Liver (tissue), 9 donors: ENCODE measurements around the gene WWC1. TPM values are rescaled to one million over a fixed set of nuclear protein-coding genes. Genes with fewer than 3 reads are reported as not detected.

ENCODE experiments used
- DNase-seq: peaks from one replicate; pipeline ENCODE4 v3.0.0-alpha.2; 2017; ENCODE audit warnings: low spot score
- H3K27ac ChIP-seq, 2 donors: one replicate each; pipeline ENCODE4 v1.7.0; 2013; ENCODE audit warnings: inconsistent platforms in 2 of 2, low read length in 2 of 2, control low read depth in 1 of 2, low read depth in 1 of 2, mild to moderate bottlenecking in 1 of 2
- H3K27me3 ChIP-seq, 4 donors: one replicate each; pipeline versions ENCODE4 v1.6.1 to v1.7.0; 2013; ENCODE audit warnings: low read length in 3 of 4, inconsistent platforms in 1 of 4, mild to moderate bottlenecking in 1 of 4, moderate library complexity in 1 of 4; ENCODE audit not compliant: control insufficient read depth in 4 of 4, insufficient read depth in 4 of 4
- H3K36me3 ChIP-seq, 4 donors: one replicate each; pipeline versions ENCODE4 v1.6.1 to v1.7.0; 2013; ENCODE audit warnings: low read length in 3 of 4, mild to moderate bottlenecking in 3 of 4, low read depth in 1 of 4, moderate library complexity in 1 of 4; ENCODE audit not compliant: control insufficient read depth in 4 of 4, insufficient read depth in 3 of 4
- H3K4me1 ChIP-seq, 4 donors: one replicate each; pipeline versions ENCODE4 v1.6.1 to v1.7.0; 2013; ENCODE audit warnings: low read length in 3 of 4, mild to moderate bottlenecking in 3 of 4, moderate library complexity in 1 of 4; ENCODE audit not compliant: control insufficient read depth in 4 of 4, insufficient read depth in 4 of 4
- H3K4me3 ChIP-seq, 3 donors: one replicate each; pipeline versions ENCODE4 v1.6.1 to v1.7.0; 2013; ENCODE audit warnings: low read length in 3 of 3, control low read depth in 1 of 3, low read depth in 1 of 3, mild to moderate bottlenecking in 1 of 3
- H3K9ac ChIP-seq, 2 donors: one replicate each; pipeline ENCODE4 v1.7.0; 2013; ENCODE audit warnings: low read length in 2 of 2, mild to moderate bottlenecking in 2 of 2, moderate library complexity in 2 of 2, control low read depth in 1 of 2, low read depth in 1 of 2
- H3K9me3 ChIP-seq, 4 donors: one replicate each; pipeline versions ENCODE4 v1.6.1 to v1.7.0; 2013; ENCODE audit warnings: low read length in 3 of 4; ENCODE audit not compliant: control insufficient read depth in 4 of 4
- FOXA1 ChIP-seq: IDR thresholded peaks from 2 replicates; pipeline ENCODE4 v1.6.1; 2016; ENCODE audit warnings: antibody characterized with exemption
- FOXA2 ChIP-seq: IDR thresholded peaks from 2 replicates; pipeline ENCODE4 v1.6.1; 2016; ENCODE audit warnings: antibody characterized with exemption
- HNF4A ChIP-seq, 2 donors: conservative IDR thresholded peaks; 2 replicates each; pipeline ENCODE4 v1.6.1; 2016; ENCODE audit warnings: antibody characterized with exemption in 2 of 2, mild to moderate bottlenecking in 2 of 2
- HNF4G ChIP-seq: IDR thresholded peaks from 2 replicates; pipeline ENCODE4 v1.6.1; 2016; ENCODE audit warnings: antibody characterized with exemption
- RAD21 ChIP-seq, 2 donors: IDR thresholded peaks; 2 replicates each; pipeline ENCODE4 v1.6.1; 2016; ENCODE audit warnings: antibody characterized with exemption in 2 of 2, mild to moderate bottlenecking in 2 of 2
- RXRA ChIP-seq, 2 donors: IDR thresholded peaks; 2 replicates each; pipeline ENCODE4 v1.6.1; 2017 to 2018; ENCODE audit warnings: antibody characterized with exemption in 2 of 2, mild to moderate bottlenecking in 1 of 2
- SP1 ChIP-seq: IDR thresholded peaks from 2 replicates; pipeline ENCODE4 v1.6.1; 2018; ENCODE audit warnings: antibody characterized with exemption, mild to moderate bottlenecking
- YY1 ChIP-seq: IDR thresholded peaks from 2 replicates; pipeline ENCODE4 v1.6.1; 2016; ENCODE audit warnings: antibody characterized with exemption, mild to moderate bottlenecking
- WGBS: extraction: QIAGEN DNeasy Blood & Tissue Kit; methylation state at CpG from one replicate; pipeline ENCODE4 v1.1.7; 2013; 5-methylcytosine and 5-hydroxymethylcytosine counted together
- polyA plus RNA-seq, 2 donors: library from polyadenylated mRNA; stranded (reverse) in 1 of 2; unstranded in 1 of 2; fragments of 200-250 nt in 1 of 2; fragments of >200 nt in 1 of 2; fragmentation: Nextera tagmentation in 1 of 2; extraction: Ambion mirVana in 1 of 2; gene quantifications; one replicate each; pipeline versions ENCODE4 v1.2.1 to v1.2.3, GENCODE V29; 2013 to 2015
- total RNA-seq, 2 donors: library from RNA; depleted of rRNA; stranded (reverse); fragments of >200 nt; gene quantifications; one replicate each; pipeline ENCODE4 v1.2.3, GENCODE V29; 2014
- TF ChIP-seq, protein P1 (sequence below): IDR thresholded peaks from 2 replicates; pipeline ENCODE4 v1.6.1; 2016; ENCODE audit warnings: antibody characterized with exemption
- donor health status: healthy.
- donor health status: healthy.
- donor health status: healthy.
- donor health status: healthy.
- donor health status: healthy.

Gene WWC1
- total and polyA plus RNA-seq, 4 donors = 5.9 to 25.1 (median 14.8) TPM

DNA sequence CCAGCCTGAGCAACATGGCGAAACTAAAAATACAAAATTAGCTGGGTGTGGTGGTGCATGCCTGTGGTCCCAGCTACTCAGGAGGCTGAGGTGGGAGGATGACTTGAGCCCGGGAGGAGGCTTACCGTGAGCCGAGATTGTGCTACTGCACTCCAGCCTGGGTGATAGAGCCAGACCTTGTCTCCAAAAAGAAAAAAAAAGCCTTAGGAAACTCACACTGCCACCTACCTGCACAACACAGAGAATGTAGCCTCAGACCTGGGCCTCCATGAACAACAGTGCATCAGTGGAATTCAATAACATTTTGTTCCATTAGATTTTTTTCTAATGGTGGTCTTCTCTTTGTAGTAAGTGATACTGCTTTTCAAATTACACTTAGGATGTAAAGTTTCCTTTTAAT lies 131.0 kb downstream of the WWC1 start:
- WGBS = 92% methylated on average over 4 of the region's 4 CpGs
- TF ChIP-seq RXRA (IDR thresholded peaks at IDR 0.05) = no peak
- TF ChIP-seq RAD21 (IDR thresholded peaks at IDR 0.05) = peak; percentile 67 to 69
- DNase-seq = no peak

DNA sequence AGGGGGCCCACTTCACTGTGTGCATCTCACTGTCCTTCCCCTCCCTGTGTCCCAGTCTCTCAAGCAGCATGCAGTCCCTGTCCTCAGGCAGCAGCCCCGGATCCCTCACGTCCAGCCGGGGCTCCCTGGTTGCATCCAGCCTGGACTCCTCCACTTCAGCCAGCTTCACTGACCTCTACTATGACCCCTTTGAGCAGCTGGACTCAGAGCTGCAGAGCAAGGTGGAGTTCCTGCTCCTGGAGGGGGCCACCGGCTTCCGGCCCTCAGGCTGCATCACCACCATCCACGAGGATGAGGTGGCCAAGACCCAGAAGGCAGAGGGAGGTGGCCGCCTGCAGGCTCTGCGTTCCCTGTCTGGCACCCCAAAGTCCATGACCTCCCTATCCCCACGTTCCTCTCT lies 132.0 kb downstream of the WWC1 start:
- Histone ChIP-seq H3K9ac (no peak overlapping the region), H3K27ac (no peak overlapping the region), H3K4me3 (no peak overlapping the region), H3K9me3 (no peaks in the 10 kb centered on the region), H3K4me1 (peaks cover 5 to 17% (median 14%) of the 10 kb centered on the region in 4 donors), H3K27me3 (no peaks in the 10 kb centered on the region), H3K36me3 (peaks cover 0 to 28% (median 4%) of the 10 kb centered on the region in 4 donors)
- no peak for DNase-seq
- 78% methylated on average over 9 of the region's 9 CpGs for WGBS
- TF ChIP-seq HNF4A (conservative IDR thresholded peaks at IDR 0.05) (no peak), FOXA2 (no peak), YY1 (no peak)

More for the DNA sequence above, 131.0 kb downstream of the WWC1 start:
- H3K27ac ChIP-seq = no peak overlapping the region
- no peaks in the 10 kb centered on the region for H3K27me3 ChIP-seq
- H3K4me1 ChIP-seq = peaks cover 5 to 17% (median 14%) of the 10 kb centered on the region in 4 donors
- H3K9ac ChIP-seq = no peak overlapping the region
- no peak overlapping the region for H3K4me3 ChIP-seq
- no peaks in the 10 kb centered on the region for H3K9me3 ChIP-seq
- H3K36me3 ChIP-seq = peaks cover 0 to 31% (median 2%) of the 10 kb centered on the region in 4 donors

DNA sequence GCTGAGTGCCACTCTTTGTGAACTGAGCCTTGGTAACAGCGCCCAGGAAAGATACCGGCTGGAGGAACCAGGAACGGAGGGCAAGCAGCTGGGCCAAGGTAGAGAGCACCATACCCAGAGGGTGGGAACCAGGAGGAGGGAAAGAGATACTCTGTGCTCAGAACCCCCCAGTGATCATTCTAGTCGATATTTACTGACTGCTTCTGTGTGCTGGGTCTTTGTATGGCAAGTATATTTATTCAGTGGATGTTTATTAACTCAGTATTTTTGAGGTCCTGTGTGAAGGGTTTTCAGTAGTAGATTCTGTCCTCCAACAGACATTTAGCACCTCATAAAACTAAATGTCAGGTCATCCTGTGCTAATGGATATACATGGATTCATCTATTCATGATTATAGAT lies 132.5 kb downstream of the WWC1 start:
- no peak for DNase-seq
- peaks cover 0 to 28% (median 8%) of the 10 kb centered on the region in 4 donors for H3K36me3 ChIP-seq
- WGBS = 51% methylated on average over 4 of the region's 4 CpGs

DNA sequence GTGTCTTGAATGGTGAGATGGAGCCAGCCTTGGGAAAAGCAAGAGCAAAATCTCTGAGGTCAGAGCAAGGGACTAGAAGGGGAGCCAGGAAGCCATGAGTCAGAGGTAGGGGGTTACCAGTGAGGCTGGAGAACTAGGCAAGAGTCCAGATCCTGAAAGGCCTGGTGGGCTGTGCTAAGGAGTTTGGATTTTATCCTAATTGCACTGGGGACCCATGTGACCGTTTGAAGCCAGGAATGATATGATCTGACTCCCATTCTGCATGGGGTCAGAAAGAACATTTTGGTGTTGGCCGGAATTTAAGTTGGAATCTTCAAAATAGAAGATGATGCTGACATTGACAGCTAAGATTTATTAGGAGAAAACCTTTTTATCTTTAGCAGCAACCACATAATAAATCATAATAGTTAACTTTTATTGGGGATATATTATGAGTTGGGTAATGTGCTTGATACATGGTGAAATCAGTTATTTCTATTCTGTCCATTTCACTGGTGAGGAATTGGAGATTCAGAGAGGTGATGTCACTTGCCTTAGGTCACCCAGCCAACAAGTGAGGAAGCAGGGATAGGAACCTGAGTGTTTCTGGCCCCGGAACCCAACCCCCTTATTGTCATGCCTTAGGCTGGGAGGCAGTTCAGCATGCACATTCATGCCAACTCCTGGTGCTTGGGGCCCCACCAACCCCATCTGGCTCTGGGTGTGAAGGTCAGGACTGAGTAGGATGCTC lies 133.3 kb downstream of the WWC1 start:
- Histone ChIP-seq H3K36me3 (peaks cover 0 to 25% (median 10%) of the 10 kb centered on the region in 4 donors), H3K9ac (no peak overlapping the region), H3K4me3 (no peak overlapping the region), H3K4me1 (peaks cover 5 to 17% (median 14%) of the 10 kb centered on the region in 4 donors), H3K27ac (no peak overlapping the region), H3K27me3 (no peaks in the 10 kb centered on the region), H3K9me3 (no peaks in the 10 kb centered on the region)
- no peak for DNase-seq
- TF ChIP-seq FOXA1 = no peak
- TF ChIP-seq, protein P1, sequence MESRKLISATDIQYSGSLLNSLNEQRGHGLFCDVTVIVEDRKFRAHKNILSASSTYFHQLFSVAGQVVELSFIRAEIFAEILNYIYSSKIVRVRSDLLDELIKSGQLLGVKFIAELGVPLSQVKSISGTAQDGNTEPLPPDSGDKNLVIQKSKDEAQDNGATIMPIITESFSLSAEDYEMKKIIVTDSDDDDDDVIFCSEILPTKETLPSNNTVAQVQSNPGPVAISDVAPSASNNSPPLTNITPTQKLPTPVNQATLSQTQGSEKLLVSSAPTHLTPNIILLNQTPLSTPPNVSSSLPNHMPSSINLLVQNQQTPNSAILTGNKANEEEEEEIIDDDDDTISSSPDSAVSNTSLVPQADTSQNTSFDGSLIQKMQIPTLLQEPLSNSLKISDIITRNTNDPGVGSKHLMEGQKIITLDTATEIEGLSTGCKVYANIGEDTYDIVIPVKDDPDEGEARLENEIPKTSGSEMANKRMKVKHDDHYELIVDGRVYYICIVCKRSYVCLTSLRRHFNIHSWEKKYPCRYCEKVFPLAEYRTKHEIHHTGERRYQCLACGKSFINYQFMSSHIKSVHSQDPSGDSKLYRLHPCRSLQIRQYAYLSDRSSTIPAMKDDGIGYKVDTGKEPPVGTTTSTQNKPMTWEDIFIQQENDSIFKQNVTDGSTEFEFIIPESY = no peak
- TF ChIP-seq HNF4G = no peak
- 82% methylated on average over 3 of the region's 3 CpGs for WGBS

More for the DNA sequence above, 132.5 kb downstream of the WWC1 start:
- TF ChIP-seq FOXA2 (no peak), RAD21 (IDR thresholded peaks at IDR 0.05) (peak in 1 of 2 donors; percentile 51), SP1 (peak; percentile 22), HNF4A (conservative IDR thresholded peaks at IDR 0.05) (peak in 1 of 2 donors; percentile 4)
- H3K27me3 ChIP-seq = no peaks in the 10 kb centered on the region
- H3K4me3 ChIP-seq = no peak overlapping the region
- H3K9me3 ChIP-seq = no peaks in the 10 kb centered on the region
- H3K9ac ChIP-seq = no peak overlapping the region
- H3K27ac ChIP-seq = no peak overlapping the region
- peaks cover 5 to 17% (median 14%) of the 10 kb centered on the region in 4 donors for H3K4me1 ChIP-seq
